Fibroblast of lung (primary cell): ENCODE measurements around the gene SPDL1. TPM values are rescaled to one million over a fixed set of nuclear protein-coding genes. Genes with fewer than 3 reads are reported as not detected.

Experiments used
- DNase-seq, 2 donors: peaks; one replicate each; pipeline versions ENCODE4 v3.0.0 to v3.0.0-alpha.2; 2010; ENCODE audit warnings: low read depth in 2 of 2
- H2AFZ ChIP-seq: 2 replicates; pipeline ENCODE4 v1.5.1; 2012; ENCODE audit warnings: low read length, control low read depth, inconsistent platforms
- H3K27ac ChIP-seq: 2 replicates; pipeline ENCODE4 v1.5.1; 2011; ENCODE audit warnings: low read length, control low read depth; ENCODE audit not compliant: insufficient read depth
- H3K27me3 ChIP-seq: 2 replicates; pipeline ENCODE4 v1.5.1; 2011; ENCODE audit warnings: mild to moderate bottlenecking, low read length; ENCODE audit not compliant: control insufficient read depth, insufficient read depth
- H3K36me3 ChIP-seq: 2 replicates; pipeline ENCODE4 v1.5.1; 2011; ENCODE audit warnings: low read length; ENCODE audit not compliant: control insufficient read depth, insufficient read depth
- H3K4me1 ChIP-seq: 2 replicates; pipeline ENCODE4 v1.5.1; 2011; ENCODE audit warnings: low read length; ENCODE audit not compliant: control insufficient read depth, insufficient read depth; ENCODE audit errors: extremely low read depth
- H3K4me2 ChIP-seq: 2 replicates; pipeline ENCODE4 v1.5.1; 2011; ENCODE audit warnings: low read length, control low read depth; ENCODE audit not compliant: insufficient read depth; ENCODE audit errors: extremely low read depth
- H3K4me3 ChIP-seq, 4 experiments: fragments of 200-600 bp in 1 of 4; sonication (generic) in 1 of 4; replicated peaks in 1 of 4; 2 replicates each; pipeline ENCODE4 v1.5.1; 2011 to 2016; ENCODE audit warnings: low read length in 4 of 4, low read depth in 3 of 4, mild to moderate bottlenecking in 3 of 4, control low read depth in 2 of 4, inconsistent platforms in 1 of 4, mixed read lengths in 1 of 4; ENCODE audit not compliant: insufficient read depth in 1 of 4; ENCODE audit errors: control extremely low read depth in 1 of 4
- H3K79me2 ChIP-seq: 2 replicates; pipeline ENCODE4 v1.5.1; 2012; ENCODE audit warnings: mild to moderate bottlenecking, low read length, inconsistent platforms; ENCODE audit not compliant: control insufficient read depth, insufficient read depth
- H3K9ac ChIP-seq: 2 replicates; pipeline ENCODE4 v1.5.1; 2011; ENCODE audit warnings: mild to moderate bottlenecking, low read length, control low read depth; ENCODE audit not compliant: insufficient read depth
- H3K9me3 ChIP-seq: 2 replicates; pipeline ENCODE4 v1.5.1; 2012; ENCODE audit warnings: low read depth, low read length; ENCODE audit not compliant: control insufficient read depth, insufficient read depth
- H4K20me1 ChIP-seq: 2 replicates; pipeline ENCODE4 v1.5.1; 2011; ENCODE audit warnings: low read length; ENCODE audit not compliant: control insufficient read depth, insufficient read depth; ENCODE audit errors: extremely low read depth
- EZH2 ChIP-seq: IDR thresholded peaks from 2 replicates; pipeline ENCODE4 v1.5.1; 2012; ENCODE audit warnings: low read length, control low read depth, mild to moderate bottlenecking; ENCODE audit errors: missing control alignments
- polyA plus RNA-seq, 2 donors: library from polyadenylated mRNA; depleted of rRNA in 1 of 2; stranded (reverse) in 1 of 2; unstranded in 1 of 2; fragments of >200 nt; gene quantifications; 2 replicates each; pipeline ENCODE4 v1.2.1, GENCODE V29; 2011 to 2012; ENCODE audit warnings: missing spikeins in 1 of 2
- total RNA-seq: library from RNA; depleted of rRNA; stranded (reverse); fragments of >200 nt; gene quantifications from 2 replicates; pipeline ENCODE4 v1.2.1, GENCODE V29; 2014
- TF ChIP-seq, protein P1 (sequence below), 2 donors: IDR thresholded peaks in 1 of 2; conservative IDR thresholded peaks in 1 of 2; 1 replicate in 1 of 2; 2 replicates in 1 of 2; pipeline ENCODE4 v1.5.1; 2011 to 2012; ENCODE audit warnings: low read length in 2 of 2, control low read depth in 1 of 2, inconsistent platforms in 1 of 2, low read depth in 1 of 2, mild to moderate bottlenecking in 1 of 2

Gene SPDL1
- total and polyA plus RNA-seq, 2 donors (not counting 1 experiment from before 2014, with no cell fraction given), result 10.9 to 24.5 TPM

GRCh38 chr5:169591636-169592035 is 8.1 kb downstream of the SPDL1 start:
- H3K36me3 ChIP-seq, result peaks cover 8% of the 10 kb centered on the region
- H3K27me3 ChIP-seq, result no peaks in the 10 kb centered on the region
- H4K20me1 ChIP-seq, result no peaks in the 10 kb centered on the region
- no peaks in the 10 kb centered on the region for H3K9me3 ChIP-seq
- H2AFZ ChIP-seq, result no peak overlapping the region
- peak; percentile 25 to 95 for DNase-seq
- peaks cover 20% of the 10 kb centered on the region for H3K79me2 ChIP-seq
- no peak overlapping the region for H3K4me3 ChIP-seq
- H3K4me2 ChIP-seq, result no peak overlapping the region
- no peak for TF ChIP-seq EZH2
- TF ChIP-seq, protein P1, sequence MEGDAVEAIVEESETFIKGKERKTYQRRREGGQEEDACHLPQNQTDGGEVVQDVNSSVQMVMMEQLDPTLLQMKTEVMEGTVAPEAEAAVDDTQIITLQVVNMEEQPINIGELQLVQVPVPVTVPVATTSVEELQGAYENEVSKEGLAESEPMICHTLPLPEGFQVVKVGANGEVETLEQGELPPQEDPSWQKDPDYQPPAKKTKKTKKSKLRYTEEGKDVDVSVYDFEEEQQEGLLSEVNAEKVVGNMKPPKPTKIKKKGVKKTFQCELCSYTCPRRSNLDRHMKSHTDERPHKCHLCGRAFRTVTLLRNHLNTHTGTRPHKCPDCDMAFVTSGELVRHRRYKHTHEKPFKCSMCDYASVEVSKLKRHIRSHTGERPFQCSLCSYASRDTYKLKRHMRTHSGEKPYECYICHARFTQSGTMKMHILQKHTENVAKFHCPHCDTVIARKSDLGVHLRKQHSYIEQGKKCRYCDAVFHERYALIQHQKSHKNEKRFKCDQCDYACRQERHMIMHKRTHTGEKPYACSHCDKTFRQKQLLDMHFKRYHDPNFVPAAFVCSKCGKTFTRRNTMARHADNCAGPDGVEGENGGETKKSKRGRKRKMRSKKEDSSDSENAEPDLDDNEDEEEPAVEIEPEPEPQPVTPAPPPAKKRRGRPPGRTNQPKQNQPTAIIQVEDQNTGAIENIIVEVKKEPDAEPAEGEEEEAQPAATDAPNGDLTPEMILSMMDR (conservative IDR thresholded peaks at IDR 0.05 in 1 of 2, IDR thresholded peaks at IDR 0.05 in 1 of 2; ENCODE audit: low read depth in 1 of 2, low read length in 2 of 2), result no peak
- no peak overlapping the region for H3K9ac ChIP-seq
- H3K27ac ChIP-seq, result no peak overlapping the region
- no peaks in the 10 kb centered on the region for H3K4me1 ChIP-seq

DNA sequence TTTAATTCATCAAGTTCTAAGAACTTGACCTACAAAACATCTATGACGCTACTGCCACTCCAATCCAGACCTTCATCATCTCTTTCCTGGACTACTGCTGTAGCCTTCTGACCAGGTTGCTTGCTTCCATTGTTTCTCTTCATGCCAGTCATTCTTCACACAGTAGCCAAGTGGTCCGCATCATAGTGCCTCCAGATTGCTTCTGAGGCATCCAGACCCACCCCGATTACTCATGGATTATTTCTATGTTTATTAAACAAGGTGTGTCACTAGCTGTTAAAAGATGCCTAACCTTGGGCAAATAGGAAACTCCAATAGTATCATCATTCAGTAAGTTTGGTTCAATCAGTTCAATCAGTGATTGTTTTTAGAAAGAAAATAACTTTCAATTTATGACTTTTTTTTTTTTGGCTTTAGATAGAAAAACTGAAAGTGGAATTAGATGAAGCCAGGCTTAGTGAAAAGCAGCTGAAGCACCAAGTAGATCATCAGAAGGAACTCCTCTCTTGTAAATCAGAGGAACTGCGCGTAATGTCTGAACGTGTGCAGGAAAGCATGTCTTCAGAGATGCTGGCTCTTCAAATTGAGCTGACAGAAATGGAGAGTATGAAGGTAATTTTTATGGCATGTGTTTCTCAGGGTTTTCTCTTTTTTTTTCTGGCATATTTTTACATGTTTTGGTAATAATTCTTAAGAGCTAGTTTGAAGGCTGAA is 9.5 kb downstream of the SPDL1 start:
- H4K20me1 ChIP-seq, result no peaks in the 10 kb centered on the region
- no peak overlapping the region for H3K9ac ChIP-seq
- peaks cover 6% of the 10 kb centered on the region for H3K79me2 ChIP-seq
- no peak overlapping the region for H2AFZ ChIP-seq
- no peak for TF ChIP-seq EZH2
- TF ChIP-seq, protein P1 (conservative IDR thresholded peaks at IDR 0.05 in 1 of 2, IDR thresholded peaks at IDR 0.05 in 1 of 2; ENCODE audit: low read depth in 1 of 2, low read length in 2 of 2), result no peak
- peaks cover 8% of the 10 kb centered on the region for H3K36me3 ChIP-seq
- peak in 1 of 2 donors; percentile 71 for DNase-seq
- no peaks in the 10 kb centered on the region for H3K4me1 ChIP-seq
- no peak overlapping the region for H3K27ac ChIP-seq
- no peaks in the 10 kb centered on the region for H3K27me3 ChIP-seq
- H3K9me3 ChIP-seq, result no peaks in the 10 kb centered on the region
- no peak overlapping the region for H3K4me2 ChIP-seq
- H3K4me3 ChIP-seq, result no peak overlapping the region

DNA sequence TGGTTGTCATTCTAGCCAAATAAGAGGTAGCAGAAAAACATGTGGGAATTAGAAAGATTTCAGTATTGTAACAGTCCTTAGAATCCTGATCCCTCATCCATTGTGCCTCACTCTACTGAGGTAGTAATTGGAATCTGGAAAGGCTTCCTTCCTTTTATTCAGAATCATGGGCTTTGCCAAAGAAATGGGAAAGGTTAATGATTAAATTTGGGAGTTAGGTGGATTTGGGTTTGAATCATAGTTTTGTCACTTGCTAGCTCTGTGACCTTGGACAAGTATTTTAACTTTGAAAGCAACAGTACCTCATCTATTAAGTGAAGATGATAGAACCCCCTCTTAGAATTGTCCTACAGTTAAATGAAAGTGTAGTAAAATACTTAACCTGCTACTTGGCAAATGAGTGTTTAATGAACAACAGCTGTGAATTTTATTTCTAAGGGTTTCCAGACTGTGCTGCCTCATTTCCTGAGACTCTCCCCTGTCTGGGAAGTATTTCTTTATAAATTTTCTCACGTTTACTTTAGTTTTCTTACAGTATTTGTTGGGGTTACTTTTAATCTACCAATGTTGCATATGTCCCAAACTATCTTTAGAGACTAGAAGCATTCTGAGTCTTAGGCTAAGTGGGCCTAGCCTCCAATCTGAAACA is 11.7 kb downstream of the SPDL1 start:
- Histone ChIP-seq H3K4me3 (no peak overlapping the region), H3K4me2 (no peak overlapping the region)

More for the DNA sequence above, 11.7 kb downstream of the SPDL1 start:
- no peak for TF ChIP-seq EZH2
- TF ChIP-seq, protein P1 (conservative IDR thresholded peaks at IDR 0.05 in 1 of 2, IDR thresholded peaks at IDR 0.05 in 1 of 2; ENCODE audit: low read depth in 1 of 2, low read length in 2 of 2), result no peak
- Histone ChIP-seq H3K9me3 (no peaks in the 10 kb centered on the region), H3K36me3 (peaks cover 5% of the 10 kb centered on the region), H3K79me2 (no peaks in the 10 kb centered on the region), H3K4me1 (no peaks in the 10 kb centered on the region), H4K20me1 (no peaks in the 10 kb centered on the region), H2AFZ (no peak overlapping the region), H3K9ac (no peak overlapping the region), H3K27me3 (no peaks in the 10 kb centered on the region), H3K27ac (no peak overlapping the region)
- DNase-seq, result peak in 1 of 2 donors; percentile 27
